ENCODE measurements around the gene CLMN. TPM values are rescaled to one million over a fixed set of nuclear protein-coding genes. Genes with fewer than 3 reads are reported as not detected.

The CLMN gene
- total RNA-seq, 1 donor from 2014 or later: 7.7 TPM

DNA sequence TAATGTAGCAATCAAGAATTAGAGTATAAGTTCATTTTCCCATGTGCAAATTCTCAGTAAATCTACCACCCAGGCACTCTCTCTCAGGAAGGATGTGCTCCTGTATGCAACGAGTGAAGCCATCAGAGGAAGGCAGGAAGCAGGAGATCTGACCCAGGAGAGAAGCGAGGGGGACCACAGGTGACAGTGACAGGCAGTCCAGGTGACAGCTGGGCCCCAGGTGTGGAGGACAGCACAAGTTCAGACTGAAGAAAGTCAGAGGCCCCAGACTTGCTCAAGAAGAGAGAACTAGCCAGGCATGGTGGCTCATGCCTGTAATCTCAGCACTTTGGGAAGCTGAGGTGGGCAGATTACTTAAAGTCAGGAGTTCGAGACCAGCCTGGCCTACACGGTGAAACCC, 13.8 kb downstream of the CLMN start:
- peaks cover 2% of the 10 kb centered on the region for H3K36me3 Mint-ChIP-seq (ENCODE audit: low read depth)
- H3K27me3 Mint-ChIP-seq (ENCODE audit: low read depth): no peaks in the 10 kb centered on the region
- DNase-seq (ENCODE audit: low read depth, low spot score): no peak
- peaks cover 2% of the 10 kb centered on the region for H3K9me3 Mint-ChIP-seq
- no peak overlapping the region for H3K4me3 Mint-ChIP-seq
- no peak overlapping the region for H3K27ac Mint-ChIP-seq (ENCODE audit: unreplicated experiment)
- TF ChIP-seq, protein P1, sequence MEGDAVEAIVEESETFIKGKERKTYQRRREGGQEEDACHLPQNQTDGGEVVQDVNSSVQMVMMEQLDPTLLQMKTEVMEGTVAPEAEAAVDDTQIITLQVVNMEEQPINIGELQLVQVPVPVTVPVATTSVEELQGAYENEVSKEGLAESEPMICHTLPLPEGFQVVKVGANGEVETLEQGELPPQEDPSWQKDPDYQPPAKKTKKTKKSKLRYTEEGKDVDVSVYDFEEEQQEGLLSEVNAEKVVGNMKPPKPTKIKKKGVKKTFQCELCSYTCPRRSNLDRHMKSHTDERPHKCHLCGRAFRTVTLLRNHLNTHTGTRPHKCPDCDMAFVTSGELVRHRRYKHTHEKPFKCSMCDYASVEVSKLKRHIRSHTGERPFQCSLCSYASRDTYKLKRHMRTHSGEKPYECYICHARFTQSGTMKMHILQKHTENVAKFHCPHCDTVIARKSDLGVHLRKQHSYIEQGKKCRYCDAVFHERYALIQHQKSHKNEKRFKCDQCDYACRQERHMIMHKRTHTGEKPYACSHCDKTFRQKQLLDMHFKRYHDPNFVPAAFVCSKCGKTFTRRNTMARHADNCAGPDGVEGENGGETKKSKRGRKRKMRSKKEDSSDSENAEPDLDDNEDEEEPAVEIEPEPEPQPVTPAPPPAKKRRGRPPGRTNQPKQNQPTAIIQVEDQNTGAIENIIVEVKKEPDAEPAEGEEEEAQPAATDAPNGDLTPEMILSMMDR (conservative IDR thresholded peaks at IDR 0.05): no peak
- peaks cover 32% of the 10 kb centered on the region for H3K4me1 Mint-ChIP-seq

DNA sequence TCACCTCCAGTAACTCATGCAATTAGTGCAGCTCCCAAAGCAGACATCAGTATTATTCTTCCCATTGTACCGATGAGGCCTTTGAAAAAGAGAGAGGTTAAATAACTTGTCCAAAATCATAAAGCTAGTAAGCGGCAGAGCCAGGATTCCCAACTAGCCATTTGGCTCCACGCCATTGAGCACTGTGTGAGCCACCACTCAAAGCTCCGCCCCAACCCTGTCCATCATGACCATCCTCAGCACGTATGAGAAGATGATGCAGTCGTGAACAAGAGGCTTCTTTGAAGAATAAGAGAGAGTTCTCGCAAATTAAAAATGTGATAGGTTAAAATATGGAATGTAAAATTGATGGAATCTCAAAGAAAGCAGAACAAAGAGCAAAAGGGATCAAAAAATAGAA, 14.6 kb downstream of the CLMN start:
- no peak for DNase-seq (ENCODE audit: low read depth, low spot score)
- H3K4me1 Mint-ChIP-seq: peaks cover 39% of the 10 kb centered on the region
- peaks cover 2% of the 10 kb centered on the region for H3K36me3 Mint-ChIP-seq (ENCODE audit: low read depth)
- H3K9me3 Mint-ChIP-seq: peaks cover under 1% of the 10 kb centered on the region
- no peaks in the 10 kb centered on the region for H3K27me3 Mint-ChIP-seq (ENCODE audit: low read depth)
- H3K4me3 Mint-ChIP-seq: no peak overlapping the region
- TF ChIP-seq, protein P1 (conservative IDR thresholded peaks at IDR 0.05): no peak
- no peak overlapping the region for H3K27ac Mint-ChIP-seq (ENCODE audit: unreplicated experiment)

DNA sequence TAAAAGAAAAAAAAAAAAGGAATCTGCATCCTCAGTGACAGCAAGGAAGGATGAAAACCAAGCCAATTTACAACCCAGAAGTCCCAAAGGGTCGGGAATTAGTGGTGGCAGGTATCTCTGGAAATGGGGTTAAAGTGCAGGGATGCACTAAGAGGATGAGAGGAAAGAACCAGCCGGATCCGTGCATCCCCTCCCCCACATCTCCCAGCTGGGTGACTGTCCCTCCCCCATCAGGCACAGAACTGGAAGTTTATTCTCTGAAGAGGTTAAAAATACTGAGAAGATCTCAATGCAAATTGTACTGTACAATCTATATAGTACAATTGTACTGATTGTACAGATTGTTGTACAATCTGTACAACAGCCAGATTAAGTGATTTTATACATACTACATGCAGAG, 15.4 kb downstream of the CLMN start:
- Mint-ChIP-seq H3K36me3 (ENCODE audit: low read depth) (peaks cover 2% of the 10 kb centered on the region), H3K27ac (ENCODE audit: unreplicated experiment) (no peak overlapping the region), H3K4me3 (no peak overlapping the region), H3K9me3 (no peaks in the 10 kb centered on the region), H3K4me1 (peaks cover 39% of the 10 kb centered on the region), H3K27me3 (ENCODE audit: low read depth) (no peaks in the 10 kb centered on the region)
- DNase-seq (ENCODE audit: low read depth, low spot score): no peak
- TF ChIP-seq, protein P1 (conservative IDR thresholded peaks at IDR 0.05): no peak

DNA sequence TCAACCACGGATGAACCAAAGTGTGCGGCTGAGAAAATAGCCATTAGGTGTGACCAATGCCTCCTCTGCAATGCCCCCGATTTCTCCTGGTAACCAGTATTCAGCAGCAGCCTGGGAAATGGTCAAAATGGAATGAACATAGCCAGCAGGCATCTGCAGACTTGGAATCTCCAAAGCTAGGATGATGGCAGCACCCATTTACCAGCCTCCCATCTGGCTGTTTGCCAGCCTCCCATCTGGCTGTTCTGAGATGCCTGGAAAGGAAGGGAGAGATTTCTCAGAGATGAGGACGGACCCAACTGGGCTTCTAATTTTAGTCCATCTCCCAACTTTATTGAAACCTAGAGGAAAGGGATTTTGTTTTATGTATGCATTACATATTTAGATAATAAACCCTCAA, 16.2 kb downstream of the CLMN start:
- no peaks in the 10 kb centered on the region for H3K9me3 Mint-ChIP-seq
- H3K4me1 Mint-ChIP-seq: peaks cover 39% of the 10 kb centered on the region
- no peak overlapping the region for H3K27ac Mint-ChIP-seq (ENCODE audit: unreplicated experiment)
- peaks cover 2% of the 10 kb centered on the region for H3K36me3 Mint-ChIP-seq (ENCODE audit: low read depth)
- H3K27me3 Mint-ChIP-seq (ENCODE audit: low read depth): no peaks in the 10 kb centered on the region
- no peak for DNase-seq (ENCODE audit: low read depth, low spot score)
- no peak overlapping the region for H3K4me3 Mint-ChIP-seq
- TF ChIP-seq, protein P1 (conservative IDR thresholded peaks at IDR 0.05): no peak

DNA sequence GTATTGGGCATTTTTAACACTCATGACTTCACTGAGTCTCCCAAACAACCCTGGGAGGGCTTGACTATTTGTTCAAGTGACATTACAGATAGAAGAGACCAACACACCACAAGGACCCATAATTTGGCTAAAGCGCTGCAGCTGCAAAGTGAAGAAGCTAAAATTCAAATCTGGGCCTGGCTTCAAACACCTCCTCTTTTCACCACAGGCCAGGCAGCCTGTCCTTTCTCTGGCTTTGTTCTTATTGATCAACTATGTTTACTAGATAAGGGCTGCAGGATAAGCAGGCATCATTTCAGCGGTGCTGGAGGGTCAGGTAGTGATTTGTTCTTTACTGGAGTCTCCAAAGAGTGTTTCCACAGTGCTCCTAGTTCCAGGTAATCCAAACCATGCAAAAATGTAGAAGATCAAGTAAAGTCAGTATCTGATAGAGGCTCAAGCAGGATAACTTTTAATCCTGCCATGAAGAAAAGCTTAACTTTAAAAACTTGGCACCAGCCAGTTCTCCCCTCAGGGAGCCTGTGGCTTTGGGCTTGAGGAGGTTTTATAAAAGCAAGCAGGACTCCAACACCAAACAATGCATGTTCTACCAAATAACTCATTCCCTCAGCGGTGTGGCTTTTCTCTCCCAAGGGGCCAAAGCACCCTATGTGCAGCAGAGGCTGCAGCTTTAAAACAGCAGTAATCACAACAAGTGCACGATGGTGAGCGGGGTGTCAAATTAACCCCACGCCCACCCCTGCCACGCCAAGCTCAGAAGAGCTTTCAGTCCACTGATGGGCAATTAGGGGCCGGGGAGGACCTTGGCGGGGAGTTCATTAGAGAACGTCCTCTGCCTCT, 16.8 kb downstream of the CLMN start:
- no peak for DNase-seq (ENCODE audit: low read depth, low spot score)
- TF ChIP-seq, protein P1 (conservative IDR thresholded peaks at IDR 0.05): no peak
- Mint-ChIP-seq H3K4me1 (peaks cover 32% of the 10 kb centered on the region), H3K9me3 (no peaks in the 10 kb centered on the region), H3K36me3 (ENCODE audit: low read depth) (no peaks in the 10 kb centered on the region), H3K4me3 (no peak overlapping the region), H3K27ac (ENCODE audit: unreplicated experiment) (no peak overlapping the region), H3K27me3 (ENCODE audit: low read depth) (no peaks in the 10 kb centered on the region)
